Measurements from ENCODE around the gene DCAF12. TPM values are rescaled to one million over a fixed set of nuclear protein-coding genes. Genes with fewer than 3 reads are reported as not detected.

Gene DCAF12
- total RNA-seq, 1 experiment from 2014 or later = 40.2 TPM

DNA sequence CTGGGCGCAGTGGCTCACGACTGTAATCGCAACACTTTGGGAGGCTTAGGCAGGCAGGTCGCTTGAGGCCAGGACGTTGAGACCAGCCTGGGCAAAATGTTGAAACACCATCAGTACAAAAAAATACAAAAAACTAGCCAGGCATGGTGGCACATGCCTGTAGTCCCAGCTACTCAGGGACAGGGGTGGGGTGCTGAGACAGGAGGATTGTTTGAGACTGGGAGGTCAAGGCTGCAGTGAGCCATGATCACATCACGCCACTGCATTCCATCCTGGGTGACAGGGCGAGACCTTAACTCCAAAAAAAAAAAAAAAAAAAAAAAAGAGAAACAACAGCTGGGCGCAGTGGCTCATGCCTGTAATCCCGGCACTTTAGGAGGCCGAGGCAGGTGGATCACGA is 23.7 kb downstream of the DCAF12 start:
- Histone ChIP-seq H3K27me3 (ENCODE audit: insufficient read depth, low read length) (no peaks in the 10 kb centered on the region), H3K79me2 (ENCODE audit: insufficient read depth, low read length) (no peaks in the 10 kb centered on the region), H4K20me1 (ENCODE audit: insufficient read depth) (no peaks in the 10 kb centered on the region), H3K27ac (ENCODE audit: low read depth, low read length) (no peak overlapping the region), H3K9me3 (ENCODE audit: control insufficient read depth in 1 of 2, insufficient read depth in 1 of 2, low read depth in 1 of 2, low read length in 2 of 2) (no peaks in the 10 kb centered on the region), H3K4me1 (ENCODE audit: control insufficient read depth in 1 of 2, insufficient read depth in 2 of 2, low read length in 2 of 2) (no peaks in the 10 kb centered on the region), H2AFZ (ENCODE audit: low read depth, low read length, poor library complexity, severe bottlenecking) (no peak overlapping the region), H3K9ac (ENCODE audit: low read length) (no peak overlapping the region), H3K9me2 (ENCODE audit: insufficient read depth) (no peaks in the 10 kb centered on the region), H3K4me3 (replicated peaks in 1 of 2; ENCODE audit: low read depth in 1 of 2, low read length in 2 of 2) (no peak overlapping the region), H3K4me2 (ENCODE audit: low read length) (no peak overlapping the region), H3K36me3 (ENCODE audit: control insufficient read depth in 1 of 2, insufficient read depth in 2 of 2, low read length in 2 of 2) (peaks cover 25 to 36% of the 10 kb centered on the region in 2 experiments; a peak in 3 of 4 replicates)
- DNase-seq (ENCODE audit: low read depth, low spot score) = no peak
- intact Hi-C loops (cut with micrococcal nuclease) = no loop called here
- CTCF ChIA-PET = no interaction called here
- no peak for ATAC-seq
- POLR2A ChIA-PET = no interaction called here
- RAD21 ChIA-PET (ENCODE audit: low non-redundant PET in 1 of 2, low total read pairs in 2 of 2, uncharacterized antibody in 2 of 2, unreplicated experiment in 2 of 2) = no interaction called here
- no peak for TF ChIP-seq EZH2 (IDR thresholded peaks at IDR 0.05)
- TF ChIP-seq JUND (IDR thresholded peaks at IDR 0.05) = no peak
- TF ChIP-seq SRF (IDR thresholded peaks at IDR 0.05; ENCODE audit: low read depth) = no peak
- no peak for TF ChIP-seq ZNF274 (IDR thresholded peaks at IDR 0.05; ENCODE audit: low read depth, low read length)
- TF ChIP-seq, protein P1, sequence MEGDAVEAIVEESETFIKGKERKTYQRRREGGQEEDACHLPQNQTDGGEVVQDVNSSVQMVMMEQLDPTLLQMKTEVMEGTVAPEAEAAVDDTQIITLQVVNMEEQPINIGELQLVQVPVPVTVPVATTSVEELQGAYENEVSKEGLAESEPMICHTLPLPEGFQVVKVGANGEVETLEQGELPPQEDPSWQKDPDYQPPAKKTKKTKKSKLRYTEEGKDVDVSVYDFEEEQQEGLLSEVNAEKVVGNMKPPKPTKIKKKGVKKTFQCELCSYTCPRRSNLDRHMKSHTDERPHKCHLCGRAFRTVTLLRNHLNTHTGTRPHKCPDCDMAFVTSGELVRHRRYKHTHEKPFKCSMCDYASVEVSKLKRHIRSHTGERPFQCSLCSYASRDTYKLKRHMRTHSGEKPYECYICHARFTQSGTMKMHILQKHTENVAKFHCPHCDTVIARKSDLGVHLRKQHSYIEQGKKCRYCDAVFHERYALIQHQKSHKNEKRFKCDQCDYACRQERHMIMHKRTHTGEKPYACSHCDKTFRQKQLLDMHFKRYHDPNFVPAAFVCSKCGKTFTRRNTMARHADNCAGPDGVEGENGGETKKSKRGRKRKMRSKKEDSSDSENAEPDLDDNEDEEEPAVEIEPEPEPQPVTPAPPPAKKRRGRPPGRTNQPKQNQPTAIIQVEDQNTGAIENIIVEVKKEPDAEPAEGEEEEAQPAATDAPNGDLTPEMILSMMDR (IDR thresholded peaks at IDR 0.05 in 2 of 3, conservative IDR thresholded peaks at IDR 0.05 in 1 of 3; ENCODE audit: borderline replicate concordance in 1 of 3, insufficient read depth in 1 of 3, low read depth in 2 of 3, low read length in 2 of 3) = no peak
- TF ChIP-seq FOSL1 (IDR thresholded peaks at IDR 0.05; ENCODE audit: low read depth) = no peak
- TF ChIP-seq, protein P2, sequence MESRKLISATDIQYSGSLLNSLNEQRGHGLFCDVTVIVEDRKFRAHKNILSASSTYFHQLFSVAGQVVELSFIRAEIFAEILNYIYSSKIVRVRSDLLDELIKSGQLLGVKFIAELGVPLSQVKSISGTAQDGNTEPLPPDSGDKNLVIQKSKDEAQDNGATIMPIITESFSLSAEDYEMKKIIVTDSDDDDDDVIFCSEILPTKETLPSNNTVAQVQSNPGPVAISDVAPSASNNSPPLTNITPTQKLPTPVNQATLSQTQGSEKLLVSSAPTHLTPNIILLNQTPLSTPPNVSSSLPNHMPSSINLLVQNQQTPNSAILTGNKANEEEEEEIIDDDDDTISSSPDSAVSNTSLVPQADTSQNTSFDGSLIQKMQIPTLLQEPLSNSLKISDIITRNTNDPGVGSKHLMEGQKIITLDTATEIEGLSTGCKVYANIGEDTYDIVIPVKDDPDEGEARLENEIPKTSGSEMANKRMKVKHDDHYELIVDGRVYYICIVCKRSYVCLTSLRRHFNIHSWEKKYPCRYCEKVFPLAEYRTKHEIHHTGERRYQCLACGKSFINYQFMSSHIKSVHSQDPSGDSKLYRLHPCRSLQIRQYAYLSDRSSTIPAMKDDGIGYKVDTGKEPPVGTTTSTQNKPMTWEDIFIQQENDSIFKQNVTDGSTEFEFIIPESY (IDR thresholded peaks at IDR 0.05; ENCODE audit: extremely low read depth, insufficient replicate concordance, low read length) = no peak
- no peak for TF ChIP-seq CEBPB (IDR thresholded peaks at IDR 0.05; ENCODE audit: low read depth)
- no peak for TF ChIP-seq POLR2AphosphoS5 (IDR thresholded peaks at IDR 0.05; ENCODE audit: low read depth, low read length)
- TF ChIP-seq SIN3A (IDR thresholded peaks at IDR 0.05; ENCODE audit: low read depth) = no peak
- TF ChIP-seq, protein P3, sequence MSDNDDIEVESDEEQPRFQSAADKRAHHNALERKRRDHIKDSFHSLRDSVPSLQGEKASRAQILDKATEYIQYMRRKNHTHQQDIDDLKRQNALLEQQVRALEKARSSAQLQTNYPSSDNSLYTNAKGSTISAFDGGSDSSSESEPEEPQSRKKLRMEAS (IDR thresholded peaks at IDR 0.05) = no peak
- no peak for TF ChIP-seq RAD21 (IDR thresholded peaks at IDR 0.05; ENCODE audit: low read depth)
- TF ChIP-seq EZH2phosphoT487 (IDR thresholded peaks at IDR 0.05; ENCODE audit: borderline replicate concordance) = no peak
- no peak for TF ChIP-seq ZFX (IDR thresholded peaks at IDR 0.05)
- no peak for TF ChIP-seq POLR2A (IDR thresholded peaks at IDR 0.05; ENCODE audit: borderline replicate concordance, extremely low read depth, insufficient read depth, insufficient read length)
- no peak for TF ChIP-seq EGR1 (IDR thresholded peaks at IDR 0.05; ENCODE audit: low read depth)
- TF ChIP-seq YY1 (IDR thresholded peaks at IDR 0.05; ENCODE audit: extremely low read depth, insufficient replicate concordance, low read depth, low read length) = no peak
- TF ChIP-seq ELF1 (IDR thresholded peaks at IDR 0.05; ENCODE audit: borderline replicate concordance, low read depth) = no peak
- TF ChIP-seq, protein P4, sequence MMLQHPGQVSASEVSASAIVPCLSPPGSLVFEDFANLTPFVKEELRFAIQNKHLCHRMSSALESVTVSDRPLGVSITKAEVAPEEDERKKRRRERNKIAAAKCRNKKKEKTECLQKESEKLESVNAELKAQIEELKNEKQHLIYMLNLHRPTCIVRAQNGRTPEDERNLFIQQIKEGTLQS (IDR thresholded peaks at IDR 0.05) = no peak
- BruUV-seq (replicated peaks) = no TSS peak
